GM19452 (cell line): ENCODE results near the gene DENND11.

Source experiments
- ATAC-seq: cut with Tn5 transposase; IDR thresholded peaks from one replicate; pipeline ENCODE4 v1.9.1; 2021; ENCODE audit not compliant: unreplicated experiment

The DENND11 gene

GRCh38 chr7:141686074-141686473 lies 15.9 kb downstream of the DENND11 start:
- ATAC-seq, result no peak

GRCh38 chr7:141685285-141686023 lies 16.5 kb downstream of the DENND11 start:
- ATAC-seq, result no peak

- no peak for ATAC-seq
Observed at GRCh38 chr7:141679014-141679413, 23.0 kb downstream of the DENND11 start.

- ATAC-seq, result no peak
Observed at GRCh38 chr7:141676618-141677017, 25.3 kb downstream of the DENND11 start.

- ATAC-seq, result no peak
Observed at GRCh38 chr7:141675436-141676215, 26.3 kb downstream of the DENND11 start.

GRCh38 chr7:141674702-141675101 lies 27.3 kb downstream of the DENND11 start:
- ATAC-seq, result no peak

GRCh38 chr7:141674171-141674671 lies 27.7 kb downstream of the DENND11 start:
- ATAC-seq, result no peak

- no peak for ATAC-seq
Observed at GRCh38 chr7:141673346-141673745, 28.6 kb downstream of the DENND11 start.

- no peak for ATAC-seq
Observed at GRCh38 chr7:141671705-141672496, 30.1 kb downstream of the DENND11 start.

GRCh38 chr7:141668853-141669252 lies 33.1 kb downstream of the DENND11 start:
- ATAC-seq, result no peak

GRCh38 chr7:141666071-141666470 lies 35.9 kb downstream of the DENND11 start:
- ATAC-seq, result no peak

- ATAC-seq, result no peak
Observed at GRCh38 chr7:141665208-141666035, 36.5 kb downstream of the DENND11 start.

- ATAC-seq, result no peak
Observed at GRCh38 chr7:141664450-141664849, 37.5 kb downstream of the DENND11 start.

- ATAC-seq, result no peak
Observed at GRCh38 chr7:141663081-141663849, 38.7 kb downstream of the DENND11 start.

- no peak for ATAC-seq
Observed at GRCh38 chr7:141660259-141660658, 41.7 kb downstream of the DENND11 start.

GRCh38 chr7:141659501-141659900 lies 42.5 kb downstream of the DENND11 start:
- no peak for ATAC-seq

- ATAC-seq, result peak; percentile 78
Observed at GRCh38 chr7:141654551-141654950, 47.4 kb downstream of the DENND11 start.

- ATAC-seq, result no peak
Observed at GRCh38 chr7:141652691-141653090, 49.3 kb downstream of the DENND11 start.
